Transverse colon (tissue), 4 donors: ENCODE data around the gene ABCC12.

ENCODE experiments used
- EP300 ChIP-seq: sonication (generic); formaldehyde crosslinking; IDR thresholded peaks from one replicate; pipeline ENCODE4 v1.6.1; 2017; ENCODE audit warnings: antibody characterized with exemption, low read depth
- POLR2A ChIP-seq: fragments of 450-650 bp; IDR thresholded peaks from one replicate; pipeline ENCODE4 v1.6.1; 2016; ENCODE audit warnings: antibody characterized with exemption, mild to moderate bottlenecking, moderate library complexity
- POLR2AphosphoS5 ChIP-seq, 3 donors: sonication (generic); formaldehyde crosslinking; IDR thresholded peaks; one replicate each; pipeline ENCODE4 v1.6.1; 2016; ENCODE audit warnings: antibody characterized with exemption in 3 of 3
- TF ChIP-seq, protein P1 (sequence below), 5 experiments: fragments of 200-600 bp in 3 of 5; fragments of 450-650 bp in 2 of 5; sonication (generic) in 3 of 5; IDR thresholded peaks; 1 replicate in 2 of 5; 2 replicates in 3 of 5; pipeline ENCODE4 v1.5.1; 2016 to 2017; ENCODE audit warnings: antibody characterized with exemption in 5 of 5, inconsistent platforms in 3 of 5, mild to moderate bottlenecking in 2 of 5, moderate library complexity in 1 of 5

DNA sequence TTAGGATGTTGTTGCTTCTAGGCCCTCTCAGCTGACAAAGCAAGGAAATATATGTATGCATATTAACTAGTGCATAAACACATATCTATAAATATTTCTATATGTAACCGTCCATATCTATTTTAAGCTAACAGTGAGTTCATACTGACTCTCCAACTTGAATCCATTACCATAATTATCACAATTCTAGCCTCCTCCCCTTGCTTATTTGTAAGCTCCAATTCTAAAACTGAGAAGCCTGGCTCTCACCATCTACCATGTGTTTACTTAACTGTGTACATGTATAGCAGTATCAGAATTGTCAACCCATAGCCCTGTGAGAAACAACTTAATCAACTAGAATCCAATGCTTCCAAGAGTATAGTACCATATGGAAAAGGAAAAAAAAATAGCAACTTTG, 5.1 kb downstream of the ABCC12 start:
- TF ChIP-seq, protein P1, sequence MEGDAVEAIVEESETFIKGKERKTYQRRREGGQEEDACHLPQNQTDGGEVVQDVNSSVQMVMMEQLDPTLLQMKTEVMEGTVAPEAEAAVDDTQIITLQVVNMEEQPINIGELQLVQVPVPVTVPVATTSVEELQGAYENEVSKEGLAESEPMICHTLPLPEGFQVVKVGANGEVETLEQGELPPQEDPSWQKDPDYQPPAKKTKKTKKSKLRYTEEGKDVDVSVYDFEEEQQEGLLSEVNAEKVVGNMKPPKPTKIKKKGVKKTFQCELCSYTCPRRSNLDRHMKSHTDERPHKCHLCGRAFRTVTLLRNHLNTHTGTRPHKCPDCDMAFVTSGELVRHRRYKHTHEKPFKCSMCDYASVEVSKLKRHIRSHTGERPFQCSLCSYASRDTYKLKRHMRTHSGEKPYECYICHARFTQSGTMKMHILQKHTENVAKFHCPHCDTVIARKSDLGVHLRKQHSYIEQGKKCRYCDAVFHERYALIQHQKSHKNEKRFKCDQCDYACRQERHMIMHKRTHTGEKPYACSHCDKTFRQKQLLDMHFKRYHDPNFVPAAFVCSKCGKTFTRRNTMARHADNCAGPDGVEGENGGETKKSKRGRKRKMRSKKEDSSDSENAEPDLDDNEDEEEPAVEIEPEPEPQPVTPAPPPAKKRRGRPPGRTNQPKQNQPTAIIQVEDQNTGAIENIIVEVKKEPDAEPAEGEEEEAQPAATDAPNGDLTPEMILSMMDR (IDR thresholded peaks at IDR 0.05), result no peak
- TF ChIP-seq POLR2AphosphoS5 (IDR thresholded peaks at IDR 0.05), result no peak
- TF ChIP-seq POLR2A, result no peak
- TF ChIP-seq EP300, result no peak
